K562 (cell line): ENCODE measurements around the gene OR11L1. TPM values are rescaled to one million over a fixed set of nuclear protein-coding genes. Genes with fewer than 3 reads are reported as not detected.

Experiments
- C11orf30 ChIP-seq: fragments of 450-650 bp; IDR thresholded peaks from 2 replicates; pipeline ENCODE4 v1.6.1; 2016; ENCODE audit warnings: low read depth, mild to moderate bottlenecking
- CXXC5 ChIP-seq: fragments of 250-450 bp; sonication (Bioruptor Pico); IDR thresholded peaks from 2 replicates; pipeline ENCODE4 v1.8.0; 2022; ENCODE audit warnings: inconsistent platforms, mild to moderate bottlenecking, moderate library complexity
- EGR1 ChIP-seq: fragments of 450-650 bp; conservative IDR thresholded peaks from 2 replicates; pipeline ENCODE4 v1.6.1; 2017; ENCODE audit warnings: mild to moderate bottlenecking
- ELF2 ChIP-seq: fragments of 250-450 bp; sonication (Bioruptor Pico); IDR thresholded peaks from 2 replicates; pipeline ENCODE4 v1.5.0; 2021; ENCODE audit warnings: mild to moderate bottlenecking
- GATAD2A ChIP-seq: fragments of 450-650 bp; IDR thresholded peaks from 2 replicates; pipeline ENCODE4 v1.6.1; 2017
- HMG20A ChIP-seq: fragments of 450-650 bp; formaldehyde crosslinking; conservative IDR thresholded peaks from 2 replicates; pipeline ENCODE4 v1.4.0; 2020; ENCODE audit warnings: mild to moderate bottlenecking, mixed read lengths
- HMG20B ChIP-seq: fragments of 250-450 bp; sonication (Bioruptor Pico); IDR thresholded peaks from 2 replicates; pipeline ENCODE4 v1.5.0; 2021; ENCODE audit warnings: mild to moderate bottlenecking
- JUN ChIP-seq, 2 experiments: sonication (generic) in 1 of 2; formaldehyde crosslinking in 1 of 2; IDR thresholded peaks; 2 replicates each; pipeline versions ENCODE4 v1.6.1 to v1.8.0; 2012 to 2022; ENCODE audit warnings: borderline replicate concordance in 2 of 2, mild to moderate bottlenecking in 2 of 2, improper control_type of control experiment in 1 of 2, low read depth in 1 of 2, low read length in 1 of 2, missing genetic modification reagents in 1 of 2
- MCM3 ChIP-seq: fragments of 450-650 bp; IDR thresholded peaks from 2 replicates; pipeline ENCODE4 v1.6.1; 2016
- NR2C1 ChIP-seq, 2 experiments: fragments of 450-650 bp; IDR thresholded peaks; 2 replicates each; pipeline ENCODE4 v1.6.1; 2017; ENCODE audit warnings: mild to moderate bottlenecking in 2 of 2, antibody characterized with exemption in 1 of 2, inconsistent platforms in 1 of 2, missing compliant biosample characterization in 1 of 2, missing genetic modification characterization in 1 of 2
- OTX1 ChIP-seq: fragments of 450-650 bp; formaldehyde crosslinking; IDR thresholded peaks from 2 replicates; pipeline ENCODE4 v1.4.0; 2022; ENCODE audit warnings: mild to moderate bottlenecking
- RBM14 ChIP-seq: fragments of 200-400 bp; formaldehyde crosslinking; IDR thresholded peaks from 2 replicates; pipeline ENCODE4 v1.6.1; 2018; ENCODE audit warnings: low read depth, mild to moderate bottlenecking, low read length, moderate library complexity, borderline replicate concordance; ENCODE audit not compliant: insufficient read depth
- TBP ChIP-seq: optimal IDR thresholded peaks from 2 replicates; pipeline ENCODE3; 2011; ENCODE audit warnings: low read depth, low read length, improper control_type of control experiment
- TGIF2 ChIP-seq: sonication (generic); formaldehyde crosslinking; IDR thresholded peaks from 2 replicates; pipeline ENCODE4 v1.8.1; 2022; ENCODE audit warnings: mild to moderate bottlenecking, missing genetic modification reagents, moderate library complexity
- ZEB2 ChIP-seq: fragments of 450-650 bp; IDR thresholded peaks from 2 replicates; pipeline ENCODE4 v1.6.1; 2016
- polyA plus RNA-seq, 8 experiments: library from polyadenylated mRNA; depleted of rRNA in 4 of 8; stranded (reverse) in 5 of 8; unstranded in 3 of 8; fragments of >200 nt; fragmentation: Nextera tagmentation in 2 of 8; fragmentation: Illumina TruSeq in 1 of 8; extraction: Ambion mirVana in 2 of 8; extraction: Trizol in 1 of 8; gene quantifications; 2 replicates each; pipeline versions ENCODE4 v1.2.1 to v1.2.3, GENCODE V29; 2011 to 2014; ENCODE audit warnings: inconsistent platforms in 1 of 8, missing spikeins in 1 of 8
- total RNA-seq, 7 experiments: library from RNA; depleted of rRNA in 6 of 7; stranded (reverse); fragments of >200 nt in 6 of 7; fragmentation: Illumina TruSeq in 2 of 7; extraction: Trizol in 2 of 7; gene quantifications; 2 replicates each; pipeline versions ENCODE4 v1.2.1 to v1.2.3, GENCODE V29; 2011 to 2021; ENCODE audit warnings: low replicate concordance in 1 of 7
- TF ChIP-seq, protein P1 (sequence below), 3 experiments: fragments of 200-800 bp in 1 of 3; fragments of 250-450 bp in 1 of 3; fragments of 450-650 bp in 1 of 3; sonication (Bioruptor Pico) in 1 of 3; sonication (Bioruptor generic) in 1 of 3; formaldehyde crosslinking in 1 of 3; IDR thresholded peaks; 2 replicates each; pipeline versions ENCODE4 v1.6.1 to v1.8.0; 2016 to 2022; ENCODE audit warnings: mild to moderate bottlenecking in 2 of 3, missing genetic modification characterization in 2 of 3, missing compliant biosample characterization in 1 of 3, moderate library complexity in 1 of 3
- TF ChIP-seq, protein P2 (sequence below), 2 experiments: fragments of 200-800 bp in 1 of 2; sonication (Bioruptor generic) in 1 of 2; sonication (generic) in 1 of 2; formaldehyde crosslinking in 1 of 2; IDR thresholded peaks in 1 of 2; conservative IDR thresholded peaks in 1 of 2; 2 replicates each; pipeline versions ENCODE4 v1.5.0 to v1.6.1; 2016 to 2020; ENCODE audit warnings: missing compliant biosample characterization in 1 of 2, missing genetic modification characterization in 1 of 2, missing genetic modification reagents in 1 of 2
- TF ChIP-seq, protein P3 (sequence below): sonication (generic); formaldehyde crosslinking; IDR thresholded peaks from 2 replicates; pipeline ENCODE4 v1.8.1; 2023; ENCODE audit warnings: missing genetic modification reagents, mild to moderate bottlenecking, borderline replicate concordance

Gene OR11L1
- total and polyA plus RNA-seq, 9 of the 15 experiments (the other 6 are each of a cell fraction or from before 2014, with no cell fraction given) = not detected

DNA sequence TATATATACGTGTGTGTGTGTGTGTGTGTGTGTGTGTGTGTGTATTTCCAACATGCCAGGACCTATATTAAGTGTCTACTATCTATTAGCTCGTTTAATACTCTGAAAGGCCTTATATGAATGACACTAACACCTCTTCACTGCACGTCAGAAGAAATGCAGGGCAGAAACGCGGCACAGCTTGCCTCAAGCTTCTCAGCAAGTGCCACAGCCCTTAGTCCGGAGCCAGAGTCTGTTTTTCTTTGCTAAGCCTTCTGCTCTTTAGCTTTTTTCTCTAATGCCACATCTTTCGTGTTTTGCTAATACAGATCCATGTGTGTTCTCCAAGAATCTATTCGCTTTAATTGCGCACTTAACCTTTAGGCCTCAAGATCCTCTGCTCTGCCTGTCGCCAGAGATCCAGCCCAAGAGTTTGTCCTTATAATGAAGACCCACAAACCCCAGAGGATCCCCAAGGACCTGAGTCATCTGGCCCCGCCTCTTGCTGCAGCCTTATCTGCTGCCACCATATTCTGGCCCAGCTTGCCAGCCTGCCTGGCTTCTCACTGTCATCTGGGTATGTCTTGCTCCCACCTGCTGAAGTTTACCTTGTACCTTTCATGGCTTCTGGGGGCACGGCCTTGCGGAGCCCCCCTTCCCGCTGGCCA is 13.3 kb upstream of the OR11L1 start (continued):
- TF ChIP-seq, protein P1, sequence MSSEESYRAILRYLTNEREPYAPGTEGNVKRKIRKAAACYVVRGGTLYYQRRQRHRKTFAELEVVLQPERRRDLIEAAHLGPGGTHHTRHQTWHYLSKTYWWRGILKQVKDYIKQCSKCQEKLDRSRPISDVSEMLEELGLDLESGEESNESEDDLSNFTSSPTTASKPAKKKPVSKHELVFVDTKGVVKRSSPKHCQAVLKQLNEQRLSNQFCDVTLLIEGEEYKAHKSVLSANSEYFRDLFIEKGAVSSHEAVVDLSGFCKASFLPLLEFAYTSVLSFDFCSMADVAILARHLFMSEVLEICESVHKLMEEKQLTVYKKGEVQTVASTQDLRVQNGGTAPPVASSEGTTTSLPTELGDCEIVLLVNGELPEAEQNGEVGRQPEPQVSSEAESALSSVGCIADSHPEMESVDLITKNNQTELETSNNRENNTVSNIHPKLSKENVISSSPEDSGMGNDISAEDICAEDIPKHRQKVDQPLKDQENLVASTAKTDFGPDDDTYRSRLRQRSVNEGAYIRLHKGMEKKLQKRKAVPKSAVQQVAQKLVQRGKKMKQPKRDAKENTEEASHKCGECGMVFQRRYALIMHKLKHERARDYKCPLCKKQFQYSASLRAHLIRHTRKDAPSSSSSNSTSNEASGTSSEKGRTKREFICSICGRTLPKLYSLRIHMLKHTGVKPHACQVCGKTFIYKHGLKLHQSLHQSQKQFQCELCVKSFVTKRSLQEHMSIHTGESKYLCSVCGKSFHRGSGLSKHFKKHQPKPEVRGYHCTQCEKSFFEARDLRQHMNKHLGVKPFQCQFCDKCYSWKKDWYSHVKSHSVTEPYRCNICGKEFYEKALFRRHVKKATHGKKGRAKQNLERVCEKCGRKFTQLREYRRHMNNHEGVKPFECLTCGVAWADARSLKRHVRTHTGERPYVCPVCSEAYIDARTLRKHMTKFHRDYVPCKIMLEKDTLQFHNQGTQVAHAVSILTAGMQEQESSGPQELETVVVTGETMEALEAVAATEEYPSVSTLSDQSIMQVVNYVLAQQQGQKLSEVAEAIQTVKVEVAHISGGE (CRISPR knock-in tag; IDR thresholded peaks at IDR 0.05) = 0 out of 6 replicates have a peak, but pooled peaks of 1 of the 3 experiments have one; percentile 49
- TF ChIP-seq ELF2 (CRISPR knock-in tag) (no peak), C11orf30 (peak; percentile 84), ZEB2 (peak; percentile 75; the same call in 1 of the 2 replicates), OTX1 (no peak), TGIF2 (CRISPR knock-in tag) (no peak), GATAD2A (peak; percentile 80), RBM14 (no peak), HMG20A (CRISPR knock-in tag) (no peak), EGR1 (no peak), MCM3 (no peak), NR2C1 (IDR thresholded peaks at IDR 0.05) (no peak), NR2C1 (tag; IDR thresholded peaks at IDR 0.05) (no peak), TBP (peak; percentile 50), JUN (IDR thresholded peaks at IDR 0.05; ENCODE audit: borderline replicate concordance, low read depth, low read length) (peak; percentile 68; the same call in 1 of the 2 replicates), JUN (CRISPR knock-in tag; IDR thresholded peaks at IDR 0.05; ENCODE audit: borderline replicate concordance) (no peak), HMG20B (CRISPR knock-in tag) (no peak), CXXC5 (CRISPR knock-in tag) (peak; percentile 33)
- TF ChIP-seq, protein P2, sequence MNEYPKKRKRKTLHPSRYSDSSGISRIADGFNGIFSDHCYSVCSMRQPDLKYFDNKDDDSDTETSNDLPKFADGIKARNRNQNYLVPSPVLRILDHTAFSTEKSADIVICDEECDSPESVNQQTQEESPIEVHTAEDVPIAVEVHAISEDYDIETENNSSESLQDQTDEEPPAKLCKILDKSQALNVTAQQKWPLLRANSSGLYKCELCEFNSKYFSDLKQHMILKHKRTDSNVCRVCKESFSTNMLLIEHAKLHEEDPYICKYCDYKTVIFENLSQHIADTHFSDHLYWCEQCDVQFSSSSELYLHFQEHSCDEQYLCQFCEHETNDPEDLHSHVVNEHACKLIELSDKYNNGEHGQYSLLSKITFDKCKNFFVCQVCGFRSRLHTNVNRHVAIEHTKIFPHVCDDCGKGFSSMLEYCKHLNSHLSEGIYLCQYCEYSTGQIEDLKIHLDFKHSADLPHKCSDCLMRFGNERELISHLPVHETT (CRISPR knock-in tag; conservative IDR thresholded peaks at IDR 0.05 in 1 of 2, IDR thresholded peaks at IDR 0.05 in 1 of 2) = peak in 1 of 2 experiments; percentile 78; a peak in 2 of 4 replicates
- TF ChIP-seq, protein P3, sequence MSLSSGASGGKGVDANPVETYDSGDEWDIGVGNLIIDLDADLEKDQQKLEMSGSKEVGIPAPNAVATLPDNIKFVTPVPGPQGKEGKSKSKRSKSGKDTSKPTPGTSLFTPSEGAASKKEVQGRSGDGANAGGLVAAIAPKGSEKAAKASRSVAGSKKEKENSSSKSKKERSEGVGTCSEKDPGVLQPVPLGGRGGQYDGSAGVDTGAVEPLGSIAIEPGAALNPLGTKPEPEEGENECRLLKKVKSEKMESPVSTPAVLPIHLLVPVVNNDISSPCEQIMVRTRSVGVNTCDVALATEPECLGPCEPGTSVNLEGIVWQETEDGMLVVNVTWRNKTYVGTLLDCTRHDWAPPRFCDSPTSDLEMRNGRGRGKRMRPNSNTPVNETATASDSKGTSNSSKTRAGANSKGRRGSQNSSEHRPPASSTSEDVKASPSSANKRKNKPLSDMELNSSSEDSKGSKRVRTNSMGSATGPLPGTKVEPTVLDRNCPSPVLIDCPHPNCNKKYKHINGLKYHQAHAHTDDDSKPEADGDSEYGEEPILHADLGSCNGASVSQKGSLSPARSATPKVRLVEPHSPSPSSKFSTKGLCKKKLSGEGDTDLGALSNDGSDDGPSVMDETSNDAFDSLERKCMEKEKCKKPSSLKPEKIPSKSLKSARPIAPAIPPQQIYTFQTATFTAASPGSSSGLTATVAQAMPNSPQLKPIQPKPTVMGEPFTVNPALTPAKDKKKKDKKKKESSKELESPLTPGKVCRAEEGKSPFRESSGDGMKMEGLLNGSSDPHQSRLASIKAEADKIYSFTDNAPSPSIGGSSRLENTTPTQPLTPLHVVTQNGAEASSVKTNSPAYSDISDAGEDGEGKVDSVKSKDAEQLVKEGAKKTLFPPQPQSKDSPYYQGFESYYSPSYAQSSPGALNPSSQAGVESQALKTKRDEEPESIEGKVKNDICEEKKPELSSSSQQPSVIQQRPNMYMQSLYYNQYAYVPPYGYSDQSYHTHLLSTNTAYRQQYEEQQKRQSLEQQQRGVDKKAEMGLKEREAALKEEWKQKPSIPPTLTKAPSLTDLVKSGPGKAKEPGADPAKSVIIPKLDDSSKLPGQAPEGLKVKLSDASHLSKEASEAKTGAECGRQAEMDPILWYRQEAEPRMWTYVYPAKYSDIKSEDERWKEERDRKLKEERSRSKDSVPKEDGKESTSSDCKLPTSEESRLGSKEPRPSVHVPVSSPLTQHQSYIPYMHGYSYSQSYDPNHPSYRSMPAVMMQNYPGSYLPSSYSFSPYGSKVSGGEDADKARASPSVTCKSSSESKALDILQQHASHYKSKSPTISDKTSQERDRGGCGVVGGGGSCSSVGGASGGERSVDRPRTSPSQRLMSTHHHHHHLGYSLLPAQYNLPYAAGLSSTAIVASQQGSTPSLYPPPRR (CRISPR knock-in tag) = no peak
